ENCODE data around the gene IGSF5. TPM values are rescaled to one million over a fixed set of nuclear protein-coding genes. Genes with fewer than 3 reads are reported as not detected.

The IGSF5 gene
- total RNA-seq, 1 experiment from 2014 or later, result not detected

GRCh38 chr21:39799178-39799577 lies 54.2 kb downstream of the IGSF5 start:
- Histone ChIP-seq H3K4me3 (ENCODE audit: low read depth, low read length, poor library complexity, severe bottlenecking) (no peak overlapping the region), H3K27me3 (replicated peaks; ENCODE audit: insufficient read depth, low read depth, low read length, poor library complexity) (no peaks in the 10 kb centered on the region), H3K9me3 (ENCODE audit: low read depth, low read length, poor library complexity, severe bottlenecking) (no peaks in the 10 kb centered on the region), H3K36me3 (ENCODE audit: insufficient read depth, low read length, poor library complexity, severe bottlenecking) (no peaks in the 10 kb centered on the region), H3K4me1 (ENCODE audit: insufficient read depth, low read length, poor library complexity, severe bottlenecking) (no peaks in the 10 kb centered on the region), H3K27ac (ENCODE audit: low read depth, low read length, poor library complexity, severe bottlenecking) (no peak overlapping the region)
- no TSS peak for BruUV-seq (replicated peaks)
- TF ChIP-seq CTCF (conservative IDR thresholded peaks at IDR 0.05; ENCODE audit: low read depth, low read length), result no peak
- no peak for TF ChIP-seq EZH2 (IDR thresholded peaks at IDR 0.05; ENCODE audit: borderline replicate concordance, low read depth, low read length, poor library complexity, severe bottlenecking)
- ChIA-PET POLR2A (ENCODE audit: low non-redundant PET) (no interaction called here), CTCF (no interaction called here)
- intact Hi-C loops (cut with micrococcal nuclease; ENCODE audit: unreplicated experiment), result no loop called here
- no peak for DNase-seq (ENCODE audit: low spot score)

GRCh38 chr21:39800311-39800710 lies 55.3 kb downstream of the IGSF5 start:
- intact Hi-C loops (cut with micrococcal nuclease; ENCODE audit: unreplicated experiment), result no loop called here

GRCh38 chr21:39802217-39802616 lies 57.2 kb downstream of the IGSF5 start:
- no peak overlapping the region for H3K27ac ChIP-seq (ENCODE audit: low read depth, low read length, poor library complexity, severe bottlenecking)
- BruUV-seq (replicated peaks), result no TSS peak
- H3K4me3 ChIP-seq (ENCODE audit: low read depth, low read length, poor library complexity, severe bottlenecking), result no peak overlapping the region
- H3K36me3 ChIP-seq (ENCODE audit: insufficient read depth, low read length, poor library complexity, severe bottlenecking), result no peaks in the 10 kb centered on the region
- TF ChIP-seq EZH2 (IDR thresholded peaks at IDR 0.05; ENCODE audit: borderline replicate concordance, low read depth, low read length, poor library complexity, severe bottlenecking), result no peak
- no peak for TF ChIP-seq CTCF (conservative IDR thresholded peaks at IDR 0.05; ENCODE audit: low read depth, low read length)
- H3K4me1 ChIP-seq (ENCODE audit: insufficient read depth, low read length, poor library complexity, severe bottlenecking), result no peaks in the 10 kb centered on the region
- intact Hi-C loops (cut with micrococcal nuclease; ENCODE audit: unreplicated experiment), result no loop called here
- H3K27me3 ChIP-seq (replicated peaks; ENCODE audit: insufficient read depth, low read depth, low read length, poor library complexity), result no peaks in the 10 kb centered on the region
- CTCF ChIA-PET, result no interaction called here
- POLR2A ChIA-PET (ENCODE audit: low non-redundant PET), result no interaction called here
- no peak for DNase-seq (ENCODE audit: low spot score)
- H3K9me3 ChIP-seq (ENCODE audit: low read depth, low read length, poor library complexity, severe bottlenecking), result no peaks in the 10 kb centered on the region

More at GRCh38 chr21:39800311-39800710, 55.3 kb downstream of the IGSF5 start:
- no peaks in the 10 kb centered on the region for H3K27me3 ChIP-seq (replicated peaks; ENCODE audit: insufficient read depth, low read depth, low read length, poor library complexity)
- no peak overlapping the region for H3K27ac ChIP-seq (ENCODE audit: low read depth, low read length, poor library complexity, severe bottlenecking)
- no peak for DNase-seq (ENCODE audit: low spot score)
- H3K4me3 ChIP-seq (ENCODE audit: low read depth, low read length, poor library complexity, severe bottlenecking), result no peak overlapping the region
- TF ChIP-seq CTCF (conservative IDR thresholded peaks at IDR 0.05; ENCODE audit: low read depth, low read length) (no peak), EZH2 (IDR thresholded peaks at IDR 0.05; ENCODE audit: borderline replicate concordance, low read depth, low read length, poor library complexity, severe bottlenecking) (no peak)
- H3K4me1 ChIP-seq (ENCODE audit: insufficient read depth, low read length, poor library complexity, severe bottlenecking), result no peaks in the 10 kb centered on the region
- no peaks in the 10 kb centered on the region for H3K36me3 ChIP-seq (ENCODE audit: insufficient read depth, low read length, poor library complexity, severe bottlenecking)
- ChIA-PET POLR2A (ENCODE audit: low non-redundant PET) (no interaction called here), CTCF (no interaction called here)
- no peaks in the 10 kb centered on the region for H3K9me3 ChIP-seq (ENCODE audit: low read depth, low read length, poor library complexity, severe bottlenecking)
- BruUV-seq (replicated peaks), result no TSS peak
